PC-9 (cell line): Measurements from ENCODE around the gene WDR33. TPM values are rescaled to one million over a fixed set of nuclear protein-coding genes. Genes with fewer than 3 reads are reported as not detected.

Experiments used
- BruUV-seq: library from RNA; stranded (reverse); fragments of 400-500 nt; replicated peaks from 2 replicates; lab custom pipeline; 2021; lab: Mats Ljungman, UMichigan
- CTCF ChIA-PET: fragments of 300-600 bp; sonication (Branson Sonifier 250); formaldehyde crosslinking; loops from one replicate; lab custom pipeline; 2022; ENCODE audit warnings: antibody characterized with exemption; lab: Charles Lee
- POLR2A ChIA-PET: fragments of 300-600 bp; sonication (Branson Sonifier 250); formaldehyde crosslinking; loops from one replicate; lab custom pipeline; 2022; ENCODE audit warnings: antibody characterized with exemption; ENCODE audit not compliant: unreplicated experiment; lab: Charles Lee
- DNase-seq, 2 experiments: peaks; one replicate each; pipeline versions ENCODE4 v3.0.0 to v3.0.0-alpha.2; 2015 to 2022; ENCODE audit warnings: mixed read lengths in 1 of 2
- H2AFZ ChIP-seq: fragments of 200-600 bp; sonication (generic); 2 replicates; pipeline ENCODE4 v1.8.1; 2017; ENCODE audit warnings: antibody characterized with exemption
- H3F3A ChIP-seq: fragments of 200-600 bp; sonication (generic); 2 replicates; pipeline ENCODE4 v1.8.1; 2017; ENCODE audit warnings: antibody characterized with exemption, mild to moderate bottlenecking, low read depth; ENCODE audit not compliant: insufficient read depth
- H3K27ac ChIP-seq: fragments of 200-600 bp; sonication (generic); 2 replicates; pipeline ENCODE4 v1.6.1; 2016; ENCODE audit warnings: mixed run types
- H3K27me3 ChIP-seq: fragments of 200-600 bp; sonication (generic); 2 replicates; pipeline ENCODE4 v1.6.1; 2016; ENCODE audit warnings: low read depth, mixed run types; ENCODE audit not compliant: insufficient read depth
- H3K36me3 ChIP-seq: fragments of 200-600 bp; sonication (generic); 2 replicates; pipeline ENCODE4 v1.6.1; 2016; ENCODE audit warnings: low read depth, mixed run types
- H3K4me1 ChIP-seq: fragments of 200-600 bp; sonication (generic); replicated peaks from 2 replicates; pipeline ENCODE4 v1.6.1; 2016; ENCODE audit warnings: mixed run types; ENCODE audit not compliant: insufficient read depth
- H3K4me2 ChIP-seq: fragments of 200-600 bp; sonication (generic); 2 replicates; pipeline ENCODE4 v1.6.1; 2017; ENCODE audit warnings: mixed run types
- H3K4me3 ChIP-seq: fragments of 200-600 bp; sonication (generic); 2 replicates; pipeline ENCODE4 v1.6.1; 2016; ENCODE audit warnings: mixed run types
- H3K79me2 ChIP-seq: fragments of 200-600 bp; sonication (generic); 2 replicates; pipeline ENCODE4 v1.6.1; 2017; ENCODE audit warnings: low read depth, mixed run types
- H3K9me2 ChIP-seq: fragments of 200-600 bp; sonication (generic); 2 replicates; pipeline ENCODE4 v1.8.1; 2017; ENCODE audit warnings: mild to moderate bottlenecking; ENCODE audit not compliant: insufficient read depth
- H3K9me3 ChIP-seq: fragments of 200-600 bp; sonication (generic); 2 replicates; pipeline ENCODE4 v1.8.1; 2016; ENCODE audit warnings: low read depth; ENCODE audit not compliant: insufficient read depth
- H4K20me1 ChIP-seq: fragments of 200-600 bp; sonication (generic); 2 replicates; pipeline ENCODE4 v1.8.1; 2017; ENCODE audit not compliant: insufficient read depth
- EZH2 ChIP-seq: fragments of 200-600 bp; sonication (generic); IDR thresholded peaks from 2 replicates; pipeline ENCODE4 v1.8.0; 2017; ENCODE audit warnings: antibody characterized with exemption, low read depth
- intact Hi-C: fragments of 100-400 bp; cut with micrococcal nuclease; formaldehyde crosslinking; loops from one replicate; pipeline ENCODE4 v1.10.0; 2022; ENCODE audit not compliant: unreplicated experiment
- total RNA-seq: library from RNA; stranded (reverse); gene quantifications from 2 replicates; pipeline ENCODE4 v1.2.3, GENCODE V29; 2021
- TF ChIP-seq, protein P1 (sequence below): fragments of 200-600 bp; sonication (generic); conservative IDR thresholded peaks from 2 replicates; pipeline ENCODE4 v1.6.1; 2017; ENCODE audit warnings: mixed run types, antibody characterized with exemption, mild to moderate bottlenecking, moderate library complexity

Gene WDR33
- total RNA-seq, 1 experiment from 2014 or later = 59.3 TPM

DNA sequence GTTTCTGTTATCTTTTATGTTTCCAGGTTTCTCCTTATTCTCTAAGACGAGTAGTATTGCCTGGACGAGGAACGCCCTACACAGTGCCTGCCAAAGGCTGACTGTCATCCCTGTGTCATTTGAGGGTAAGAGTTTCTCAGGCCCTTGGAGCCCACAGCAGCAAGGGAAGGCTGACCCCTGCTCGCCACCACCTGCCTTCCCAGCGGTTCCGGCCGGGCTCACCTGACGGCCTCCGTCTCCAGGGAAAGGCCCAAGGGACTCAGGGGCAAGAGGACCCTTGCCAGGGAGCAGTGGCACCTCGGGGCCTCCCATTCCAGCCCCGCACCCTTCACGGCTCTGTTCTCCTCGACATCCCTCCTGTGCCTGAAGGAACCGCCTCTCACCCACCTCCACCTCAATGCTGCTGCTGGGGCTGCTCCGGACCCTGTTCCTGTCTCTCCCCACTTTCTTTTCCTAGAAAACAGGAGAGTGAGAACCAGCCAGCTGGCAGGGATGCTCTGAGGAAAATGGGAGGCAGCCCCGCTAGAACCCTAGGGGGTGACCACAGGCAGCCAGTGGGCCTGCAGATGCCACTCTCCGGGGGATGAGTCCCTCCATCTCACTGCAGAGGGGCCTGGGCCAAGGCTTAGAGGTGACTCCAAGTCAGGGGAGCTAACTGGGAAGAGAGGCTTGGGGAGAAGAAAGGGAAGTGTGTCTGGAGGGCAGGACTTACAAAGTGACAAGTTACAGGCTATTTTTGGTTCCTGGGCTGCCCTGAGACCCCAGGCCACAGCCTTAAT is 137.5 kb downstream of the WDR33 start:
- Histone ChIP-seq H4K20me1 (no peaks in the 10 kb centered on the region), H3K4me2 (no peak overlapping the region), H3K27me3 (peaks cover 88% of the 10 kb centered on the region), H3F3A (no peaks in the 10 kb centered on the region; the same call in 1 of the 2 replicates), H3K36me3 (no peaks in the 10 kb centered on the region), H2AFZ (no peak overlapping the region), H3K79me2 (no peaks in the 10 kb centered on the region), H3K4me1 (no peaks in the 10 kb centered on the region), H3K9me3 (no peaks in the 10 kb centered on the region), H3K9me2 (no peaks in the 10 kb centered on the region), H3K4me3 (no peak overlapping the region), H3K27ac (no peak overlapping the region)
- TF ChIP-seq EZH2 = no peak
- TF ChIP-seq, protein P1, sequence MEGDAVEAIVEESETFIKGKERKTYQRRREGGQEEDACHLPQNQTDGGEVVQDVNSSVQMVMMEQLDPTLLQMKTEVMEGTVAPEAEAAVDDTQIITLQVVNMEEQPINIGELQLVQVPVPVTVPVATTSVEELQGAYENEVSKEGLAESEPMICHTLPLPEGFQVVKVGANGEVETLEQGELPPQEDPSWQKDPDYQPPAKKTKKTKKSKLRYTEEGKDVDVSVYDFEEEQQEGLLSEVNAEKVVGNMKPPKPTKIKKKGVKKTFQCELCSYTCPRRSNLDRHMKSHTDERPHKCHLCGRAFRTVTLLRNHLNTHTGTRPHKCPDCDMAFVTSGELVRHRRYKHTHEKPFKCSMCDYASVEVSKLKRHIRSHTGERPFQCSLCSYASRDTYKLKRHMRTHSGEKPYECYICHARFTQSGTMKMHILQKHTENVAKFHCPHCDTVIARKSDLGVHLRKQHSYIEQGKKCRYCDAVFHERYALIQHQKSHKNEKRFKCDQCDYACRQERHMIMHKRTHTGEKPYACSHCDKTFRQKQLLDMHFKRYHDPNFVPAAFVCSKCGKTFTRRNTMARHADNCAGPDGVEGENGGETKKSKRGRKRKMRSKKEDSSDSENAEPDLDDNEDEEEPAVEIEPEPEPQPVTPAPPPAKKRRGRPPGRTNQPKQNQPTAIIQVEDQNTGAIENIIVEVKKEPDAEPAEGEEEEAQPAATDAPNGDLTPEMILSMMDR = no peak
- intact Hi-C loops = no loop called here
- ChIA-PET CTCF (no interaction called here), POLR2A (no interaction called here)
- DNase-seq = no peak
- no TSS peak for BruUV-seq

DNA sequence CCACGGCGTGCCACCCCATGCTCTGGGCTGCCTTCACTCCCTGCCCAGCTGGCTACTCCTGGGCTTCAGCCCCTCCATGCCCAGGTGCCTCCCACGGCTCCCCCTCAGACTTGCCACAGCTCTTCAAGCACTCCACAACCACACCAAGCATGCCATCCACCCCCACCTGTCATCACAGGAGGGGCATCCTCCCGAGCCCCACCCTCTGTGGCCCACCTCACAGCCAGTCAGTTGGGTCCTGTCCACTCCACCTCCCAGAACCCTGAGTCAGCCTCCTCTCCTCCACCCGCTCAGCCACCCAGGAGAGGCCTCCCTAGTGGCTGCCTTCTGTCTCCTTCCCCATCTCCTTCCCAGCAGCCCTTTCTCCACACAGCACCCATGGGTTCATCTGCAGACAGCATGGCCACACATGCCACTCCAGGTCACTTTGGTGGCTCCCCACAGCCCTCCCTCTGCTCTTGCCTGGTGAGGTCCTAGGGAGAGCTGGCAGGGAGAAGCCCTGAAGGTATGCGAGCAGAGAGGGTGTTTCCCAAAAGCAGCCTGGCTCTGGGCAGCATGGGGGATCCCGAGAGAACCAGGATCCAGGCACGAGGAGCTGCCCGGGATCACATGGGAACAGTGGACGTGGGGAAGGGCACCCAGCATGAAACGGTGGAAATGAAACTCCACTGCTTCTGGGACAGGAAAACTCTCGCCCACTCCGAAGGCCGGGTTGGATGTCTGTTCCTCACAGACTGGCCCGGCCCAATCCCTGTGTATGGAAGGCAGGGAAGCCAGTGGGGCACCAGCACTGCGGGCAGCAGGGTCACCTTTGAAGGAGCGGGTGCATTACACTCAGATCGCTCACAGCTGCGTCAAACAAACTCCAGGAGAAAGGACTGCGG is 138.4 kb downstream of the WDR33 start:
- Histone ChIP-seq H3K27ac (no peak overlapping the region), H4K20me1 (no peaks in the 10 kb centered on the region), H3F3A (no peaks in the 10 kb centered on the region; the same call in 1 of the 2 replicates), H3K9me3 (no peaks in the 10 kb centered on the region), H3K4me1 (no peaks in the 10 kb centered on the region), H3K9me2 (no peaks in the 10 kb centered on the region), H3K79me2 (no peaks in the 10 kb centered on the region), H3K36me3 (no peaks in the 10 kb centered on the region), H3K27me3 (peaks cover 87% of the 10 kb centered on the region), H3K4me3 (no peak overlapping the region), H3K4me2 (no peak overlapping the region), H2AFZ (no peak overlapping the region)
- intact Hi-C loops = loop anchor here (1.0 kb wide), 1 partner anchor 49 kb away; no protein-coding TSS in a partner anchor
- TF ChIP-seq EZH2 = no peak
- TF ChIP-seq, protein P1 = no peak
- BruUV-seq = no TSS peak
- no peak for DNase-seq
- ChIA-PET POLR2A (no interaction called here), CTCF (interaction anchor here (0.8 kb wide), 1 partner anchor 25 kb away, joined by 3 read pairs; no protein-coding TSS in a partner anchor)

DNA sequence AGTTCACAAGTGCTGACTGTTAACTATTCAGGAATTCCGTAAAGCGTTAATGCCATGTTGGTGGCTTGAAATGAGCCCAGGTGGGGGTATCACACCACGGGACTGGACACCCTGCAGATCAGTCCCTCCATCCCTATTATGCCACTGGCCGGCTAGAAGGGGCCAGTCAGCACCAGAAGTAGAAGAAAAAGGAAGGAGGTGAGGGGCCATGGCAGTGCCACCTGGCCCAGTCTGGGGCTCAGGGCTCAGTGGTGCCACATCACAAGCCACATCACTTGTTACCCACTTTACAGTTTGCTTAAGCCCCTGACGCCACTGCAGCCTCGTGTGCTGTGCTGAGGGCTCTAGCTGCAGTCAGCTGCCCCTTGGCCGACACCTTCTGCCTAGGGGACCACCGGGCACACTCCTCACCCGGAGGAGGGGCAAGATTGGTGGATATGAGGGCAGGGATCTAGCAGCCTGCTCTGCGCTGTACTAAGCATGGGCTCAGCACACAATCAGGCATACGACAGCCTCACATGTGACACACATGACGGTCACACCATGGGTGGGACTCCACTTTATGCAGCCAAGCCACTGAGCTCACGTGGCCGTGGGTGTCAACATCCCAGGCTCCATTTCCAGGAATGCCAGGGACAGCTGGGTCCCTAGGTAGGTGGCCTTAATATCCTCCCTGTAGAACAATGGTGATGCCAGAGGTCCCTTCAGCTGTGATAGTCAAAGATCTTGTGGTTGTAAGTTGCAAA is 139.2 kb downstream of the WDR33 start:
- no peak overlapping the region for H2AFZ ChIP-seq
- CTCF ChIA-PET = interaction anchor here (0.8 kb wide), 1 partner anchor 24 kb away, joined by 3 read pairs; no protein-coding TSS in a partner anchor
- no peaks in the 10 kb centered on the region for H4K20me1 ChIP-seq
- H3K9me2 ChIP-seq = no peaks in the 10 kb centered on the region
- H3K4me2 ChIP-seq = no peak overlapping the region
- H3K27me3 ChIP-seq = peaks cover 87% of the 10 kb centered on the region
- BruUV-seq = no TSS peak
- POLR2A ChIA-PET = no interaction called here
- H3K27ac ChIP-seq = no peak overlapping the region
- no peaks in the 10 kb centered on the region for H3K79me2 ChIP-seq
- DNase-seq = no peak
- intact Hi-C loops = loop anchor here (1.0 kb wide), 1 partner anchor 50 kb away; no protein-coding TSS in a partner anchor
- TF ChIP-seq, protein P1 = no peak
- TF ChIP-seq EZH2 = no peak
- H3F3A ChIP-seq = no peaks in the 10 kb centered on the region; the same call in 1 of the 2 replicates
- H3K4me3 ChIP-seq = no peak overlapping the region
- H3K4me1 ChIP-seq = no peaks in the 10 kb centered on the region
- no peaks in the 10 kb centered on the region for H3K36me3 ChIP-seq
- no peaks in the 10 kb centered on the region for H3K9me3 ChIP-seq
